GM18498 (cell line): Measurements from ENCODE around the gene DHTKD1.
"Not testable (repeated sequence)": the region's sequence is repeated elsewhere in the genome, so short reads cannot be mapped to it uniquely, and the experiment has no call there.

Experiments used
- ATAC-seq: cut with Tn5 transposase; IDR thresholded peaks from one replicate; pipeline ENCODE4 v1.9.1; 2021; ENCODE audit warnings: mild to moderate bottlenecking, moderate library complexity; ENCODE audit not compliant: unreplicated experiment

DHTKD1 gene

DNA sequence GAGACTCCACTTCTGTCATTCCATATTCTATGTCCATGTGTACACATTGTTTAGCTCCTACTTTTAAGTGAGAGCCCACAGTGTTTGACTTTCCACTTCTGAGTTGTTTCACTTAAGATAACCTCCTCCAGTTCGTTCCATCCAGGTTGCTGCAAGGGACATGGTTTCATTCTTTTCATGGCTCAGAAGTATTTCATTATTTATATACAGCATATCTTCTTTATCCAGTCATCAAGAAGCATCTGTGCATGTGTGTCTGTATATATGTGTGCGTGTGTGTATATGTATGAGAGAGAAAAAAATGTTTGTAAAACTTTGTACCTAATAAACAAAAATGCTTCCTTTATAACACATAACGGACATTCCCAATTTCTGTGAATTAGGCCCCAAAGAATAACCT is 66.9 kb downstream of the DHTKD1 start:
- no peak for ATAC-seq

DNA sequence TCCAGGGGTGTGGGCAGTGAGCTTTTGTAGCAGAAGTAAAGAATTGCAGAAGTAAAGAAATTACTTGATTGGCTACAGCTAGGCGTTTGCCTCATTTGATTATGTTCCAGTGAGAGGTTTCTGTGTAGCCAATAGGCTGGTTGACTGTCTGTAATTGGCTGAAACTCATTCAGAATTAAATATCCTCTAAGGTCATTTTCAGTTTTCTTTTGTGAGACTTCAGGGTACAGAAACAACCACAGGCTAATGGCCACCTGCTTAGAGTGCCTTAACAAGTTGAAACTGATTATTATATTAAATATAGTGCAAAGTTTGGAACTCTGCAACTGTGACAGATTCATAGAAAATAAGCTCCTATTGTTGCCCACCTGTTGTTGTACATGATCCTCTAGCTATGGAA is 71.3 kb downstream of the DHTKD1 start:
- no peak for ATAC-seq

DNA sequence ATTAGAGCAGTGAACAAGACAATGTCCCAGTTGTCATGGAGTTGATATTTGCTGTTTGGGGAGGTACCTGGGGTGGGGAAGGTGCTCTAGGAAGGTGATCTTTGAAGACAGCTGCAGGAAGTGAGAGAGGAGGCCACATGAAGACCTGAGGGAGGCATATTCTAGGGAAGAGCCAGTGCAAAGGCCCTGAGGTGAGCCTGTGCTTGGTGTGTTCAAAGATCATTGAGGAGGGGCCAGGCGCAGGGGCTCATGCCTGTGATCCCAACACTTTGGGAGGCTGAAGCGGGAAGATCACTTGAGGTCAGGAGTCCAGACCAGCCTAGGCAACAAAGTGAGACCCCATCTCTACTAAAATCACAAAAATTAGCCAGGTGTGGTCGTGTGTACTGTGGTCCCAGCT is 75.8 kb downstream of the DHTKD1 start:
- ATAC-seq: no peak

DNA sequence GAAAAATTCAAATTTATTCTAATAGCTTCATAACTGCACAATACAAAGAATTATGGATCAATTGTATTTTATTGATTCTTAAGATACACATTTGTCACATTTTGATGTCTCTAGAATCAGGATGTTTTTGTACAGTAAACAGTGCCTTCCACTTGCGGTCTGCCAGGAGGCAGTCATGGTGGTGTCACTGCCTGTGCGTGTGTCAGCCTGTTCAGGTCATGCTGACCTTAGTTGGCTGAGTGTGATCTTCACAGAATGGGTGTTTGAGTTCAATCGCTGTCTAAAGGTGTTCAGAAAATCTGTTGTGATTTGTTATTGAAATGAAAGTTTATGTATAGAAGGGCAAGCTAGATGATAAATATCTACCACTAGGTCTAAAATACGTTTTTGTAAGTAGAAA is 81.4 kb downstream of the DHTKD1 start:
- ATAC-seq: no peak

DNA sequence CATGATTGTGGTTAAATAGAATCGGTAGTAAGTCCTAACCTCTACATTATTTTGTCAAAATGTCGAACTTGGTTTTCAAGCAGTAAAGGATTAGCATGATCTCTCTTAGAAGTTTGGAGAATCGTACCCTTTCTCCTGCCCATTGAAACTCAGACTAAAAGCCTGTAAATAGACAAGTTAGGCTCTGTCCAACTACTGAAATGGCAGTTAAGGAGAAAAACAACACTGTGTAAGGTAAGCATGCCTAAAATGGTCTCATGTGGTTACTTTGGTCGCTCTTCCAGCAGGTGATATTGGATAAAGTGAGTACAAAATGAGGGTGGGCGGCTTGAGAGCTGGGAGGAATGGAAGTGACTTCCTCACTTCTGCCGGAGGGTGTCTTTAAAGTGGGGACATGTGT is 85.8 kb downstream of the DHTKD1 start:
- no peak for ATAC-seq

DNA sequence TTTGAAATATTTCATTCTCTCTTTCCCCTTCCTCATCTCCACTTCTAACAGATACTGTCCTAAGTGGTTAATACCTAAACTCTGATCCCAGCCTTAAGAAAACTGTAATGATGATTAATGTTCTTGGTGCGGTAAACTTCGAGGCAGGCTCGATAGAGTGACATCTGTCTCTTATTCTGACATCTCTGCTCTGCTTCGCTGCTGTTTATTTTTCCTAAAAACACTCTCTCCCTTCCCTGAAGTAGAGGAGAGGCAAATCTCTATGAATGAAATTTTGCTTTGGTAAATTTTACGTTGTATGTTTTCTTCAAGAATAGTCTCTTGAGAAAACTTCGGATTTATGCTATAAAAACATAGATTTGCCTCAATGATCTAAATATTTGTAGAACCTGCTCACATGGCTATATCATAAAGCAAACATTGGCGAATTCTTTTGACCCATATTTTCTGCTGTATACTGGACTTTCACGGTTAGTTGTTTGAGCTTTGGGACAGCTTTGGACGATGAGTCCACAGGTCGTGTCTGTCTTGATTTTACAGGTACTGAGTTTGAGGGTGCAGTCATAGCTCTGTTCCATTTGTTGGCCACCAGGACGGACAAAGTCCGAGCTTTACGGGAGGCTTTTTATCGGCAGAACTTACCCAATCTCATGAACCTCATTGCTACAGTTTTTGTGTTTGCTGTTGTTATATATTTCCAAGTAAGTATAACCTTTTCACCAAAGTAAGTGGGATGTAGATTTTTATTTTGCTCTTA is 87.8 kb downstream of the DHTKD1 start:
- ATAC-seq: no peak

DNA sequence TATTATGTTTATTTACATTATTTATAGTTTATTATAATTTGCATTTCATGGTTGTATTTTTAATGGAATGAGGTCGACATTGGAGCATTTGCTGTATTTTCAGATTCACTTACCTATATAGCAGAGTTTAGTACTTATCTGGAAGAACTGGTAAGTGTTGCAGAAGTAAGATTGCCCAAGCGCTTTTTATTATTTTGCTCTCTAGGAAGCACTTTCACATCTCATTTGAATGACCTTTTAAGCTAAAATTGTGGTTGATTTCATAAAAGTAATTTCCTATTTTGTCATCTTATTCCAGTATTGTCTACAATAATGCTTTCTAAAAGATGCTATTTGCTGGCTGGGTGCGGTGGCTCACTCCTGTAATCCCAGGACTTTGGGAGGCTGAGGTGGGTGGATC is 89.4 kb downstream of the DHTKD1 start:
- no peak for ATAC-seq

DNA sequence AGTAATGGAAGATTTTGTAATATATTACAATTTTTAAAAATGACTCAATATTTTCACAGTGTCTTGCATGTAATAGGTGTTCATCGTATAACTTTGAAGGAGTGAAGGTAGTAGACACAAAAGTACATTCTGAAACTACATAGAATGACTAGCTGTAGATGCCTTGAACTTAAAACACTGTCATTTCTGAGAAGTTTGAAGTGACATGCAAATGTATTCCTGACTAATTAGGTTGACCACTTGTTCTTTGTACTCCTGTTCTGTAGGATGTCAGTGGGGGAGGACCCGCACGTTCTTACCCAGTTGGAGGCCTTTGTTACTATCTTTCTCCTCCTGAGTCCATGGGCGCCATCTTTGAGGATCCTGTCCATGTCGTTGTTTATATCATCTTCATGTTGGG is 91.9 kb downstream of the DHTKD1 start:
- no peak for ATAC-seq

DNA sequence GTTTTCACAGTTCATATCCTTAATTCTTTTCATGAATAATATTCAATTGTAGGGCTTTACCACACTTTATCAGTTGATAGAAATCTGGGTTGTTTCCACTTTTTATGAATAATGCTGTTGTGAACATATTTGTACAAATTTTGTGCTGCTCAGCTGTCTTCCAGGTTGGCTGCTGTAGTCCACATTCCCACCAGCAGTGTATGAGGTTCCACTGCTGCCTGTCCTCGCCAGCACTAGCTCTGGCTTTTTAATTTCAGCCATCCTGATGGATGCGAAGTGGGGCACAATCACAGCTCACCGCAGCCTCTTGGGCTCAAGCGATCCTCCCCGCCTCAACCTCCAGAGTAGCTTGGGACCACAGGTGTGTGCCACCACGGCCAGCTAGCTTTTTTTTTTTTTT is 94.2 kb downstream of the DHTKD1 start:
- ATAC-seq: no peak

DNA sequence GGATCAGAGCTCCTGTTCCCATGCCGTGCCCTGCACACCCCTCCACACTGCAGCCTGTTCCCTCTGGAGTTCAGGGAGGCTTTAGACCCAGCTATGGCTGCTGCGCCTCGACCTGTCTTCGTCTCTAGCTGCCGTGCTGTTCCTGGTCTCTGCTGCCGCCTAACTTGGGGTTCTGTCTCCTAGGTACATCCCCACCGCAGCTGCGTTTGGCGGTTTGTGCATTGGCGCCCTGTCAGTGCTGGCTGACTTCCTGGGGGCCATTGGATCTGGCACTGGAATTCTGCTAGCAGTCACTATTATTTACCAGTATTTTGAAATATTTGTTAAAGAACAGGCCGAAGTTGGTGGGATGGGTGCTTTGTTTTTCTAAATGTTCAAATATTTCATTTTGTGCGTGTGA is 95.3 kb downstream of the DHTKD1 start:
- no peak for ATAC-seq

DNA sequence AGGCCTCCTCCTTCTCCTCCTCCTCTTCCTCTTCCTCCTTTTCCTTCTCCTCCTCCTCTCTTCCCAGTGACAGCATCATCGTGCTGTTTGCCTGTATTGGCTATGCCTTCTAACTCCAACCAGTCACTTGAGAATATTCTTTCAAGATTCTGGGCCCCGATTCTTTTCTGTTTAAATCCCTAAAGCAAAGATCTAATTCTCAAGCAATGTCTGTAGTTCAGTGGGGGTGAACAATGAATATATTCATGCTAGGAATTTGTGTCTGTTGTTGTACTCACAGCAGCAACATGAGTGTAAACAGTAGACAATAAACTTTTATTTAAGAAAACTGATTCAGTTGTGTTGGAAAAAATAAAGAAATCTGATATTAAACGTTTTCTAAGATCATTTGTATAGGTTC is 96.3 kb downstream of the DHTKD1 start:
- ATAC-seq: no peak

DNA sequence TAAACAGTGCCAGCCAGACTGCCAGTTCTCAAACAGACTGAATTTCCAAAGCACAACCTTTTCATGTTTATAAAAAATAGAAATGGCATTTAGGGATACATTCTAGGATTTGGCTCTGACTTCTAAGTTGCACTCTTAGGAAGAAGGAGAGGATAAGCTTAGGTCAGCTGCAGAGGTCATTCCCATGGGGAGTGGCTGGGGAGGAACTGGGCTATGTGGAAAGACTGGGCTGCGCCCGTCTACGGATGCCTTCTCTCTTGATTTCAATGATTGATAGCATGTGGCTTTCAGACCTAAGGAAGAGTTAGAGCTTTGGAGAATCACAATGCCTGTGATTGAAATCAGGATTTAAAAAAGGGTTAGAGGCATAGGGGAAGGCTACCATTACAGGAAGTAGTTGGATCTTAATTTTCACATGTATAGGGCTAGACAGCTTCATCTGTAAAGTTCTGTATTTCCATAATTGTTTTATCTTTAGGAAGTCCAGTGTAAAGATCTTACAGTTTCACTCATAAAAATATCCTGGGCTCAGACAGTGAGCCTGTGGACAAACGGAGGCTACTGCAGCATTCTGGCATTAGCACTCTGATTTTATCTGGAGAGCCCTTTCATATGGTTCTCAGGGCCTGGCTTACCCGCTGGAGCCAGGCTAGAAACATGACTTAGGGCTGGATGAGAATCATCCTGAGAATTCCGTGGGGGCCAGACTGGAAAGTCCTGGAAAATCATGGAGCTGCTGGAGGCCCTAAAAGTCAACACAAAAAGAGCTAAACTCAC is 97.4 kb downstream of the DHTKD1 start:
- ATAC-seq: no peak

DNA sequence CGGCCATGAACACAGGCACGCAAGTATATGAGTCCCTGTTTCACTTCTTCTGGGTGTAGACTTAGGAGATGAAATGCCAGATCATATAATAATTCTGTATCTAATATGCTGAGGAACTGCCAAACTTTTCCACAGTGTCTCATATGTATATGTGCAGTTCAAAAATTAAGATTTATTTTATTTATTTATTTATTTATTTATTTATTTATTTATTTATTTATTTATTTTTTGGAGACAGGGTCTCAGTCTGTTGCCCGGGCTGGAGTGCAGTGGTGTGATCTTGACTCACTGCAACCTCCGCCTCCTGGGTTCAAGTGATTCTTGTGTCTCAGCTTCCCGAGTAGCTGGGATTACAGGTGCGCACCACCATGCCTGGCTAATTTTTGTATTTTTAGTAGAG is 102.8 kb downstream of the DHTKD1 start:
- not testable (repeated sequence) for ATAC-seq
